Caki2 (cell line): ENCODE data around the gene YIPF4. TPM values are rescaled to one million over a fixed set of nuclear protein-coding genes. Genes with fewer than 3 reads are reported as not detected.
"Not testable (repeated sequence)": the region's sequence is repeated elsewhere in the genome, so short reads cannot be mapped to it uniquely, and the experiment has no call there.

Source experiments
- DNase-seq: peaks from one replicate; pipeline ENCODE4 v3.0.0-alpha.2; 2015; ENCODE audit warnings: low read depth
- in situ Hi-C: cut with HindIII; loops from 2 replicates; pipeline ENCODE4 v1.10.0; 2016; ENCODE audit warnings: low sequenced_read_pairs, low pct_unique_long_range_greater_than_20kb, mixed read lengths
- total RNA-seq: library from RNA; depleted of rRNA; stranded (reverse); fragments of >200 nt; shearing (Covaris generic); gene quantifications from 2 replicates; pipeline ENCODE4 v1.2.3, GENCODE V29; 2014; ENCODE audit warnings: low replicate concordance; rRNA removed

YIPF4 gene
- total RNA-seq, 1 experiment from 2014 or later = 17.6 TPM

- DNase-seq = peak; percentile 59
- in situ Hi-C loops = no loop called here
Observed at GRCh38 chr2:32357318-32358110, 79.8 kb downstream of the YIPF4 start.

- peak; percentile 51 for DNase-seq
- in situ Hi-C loops = no loop called here
Observed at GRCh38 chr2:32358111-32358482, 80.4 kb downstream of the YIPF4 start.

- no peak for DNase-seq
- in situ Hi-C loops = no loop called here
Observed at GRCh38 chr2:32360416-32360815, 82.7 kb downstream of the YIPF4 start.

- not testable (repeated sequence) for DNase-seq
Observed at GRCh38 chr2:32362997-32363396, 85.3 kb downstream of the YIPF4 start.

GRCh38 chr2:32363597-32363996 lies 85.9 kb downstream of the YIPF4 start:
- DNase-seq = peak; percentile 38
- in situ Hi-C loops = no loop called here

More at GRCh38 chr2:32362997-32363396, 85.3 kb downstream of the YIPF4 start:
- in situ Hi-C loops = not testable (repeated sequence)

- DNase-seq, in situ Hi-C loops: not testable (repeated sequence)
Observed at GRCh38 chr2:32364290-32364689, 86.6 kb downstream of the YIPF4 start.

GRCh38 chr2:32365679-32366078 lies 88.0 kb downstream of the YIPF4 start:
- in situ Hi-C loops, DNase-seq: not testable (repeated sequence)

Other genes with a start within 250 kb of the YIPF4 start
- gene DPY30, start 238.1 kb upstream of the YIPF4 start, total RNA-seq = 234 and 237 TPM in 2 replicates
- gene SPAST, start 214.3 kb upstream of the YIPF4 start, total RNA-seq = 18.9 and 21.3 TPM in 2 replicates
- gene SLC30A6, start 112.0 kb upstream of the YIPF4 start, total RNA-seq = 22.9 and 25.8 TPM in 2 replicates
- not detected in 2 replicates for gene NLRC4, start 13.0 kb upstream of the YIPF4 start, total RNA-seq
- 26.3 and 38.2 TPM in 2 replicates for gene BIRC6, start 79.1 kb downstream of the YIPF4 start, total RNA-seq